Measurements from ENCODE around the gene PAX6.

PAX6 gene

DNA sequence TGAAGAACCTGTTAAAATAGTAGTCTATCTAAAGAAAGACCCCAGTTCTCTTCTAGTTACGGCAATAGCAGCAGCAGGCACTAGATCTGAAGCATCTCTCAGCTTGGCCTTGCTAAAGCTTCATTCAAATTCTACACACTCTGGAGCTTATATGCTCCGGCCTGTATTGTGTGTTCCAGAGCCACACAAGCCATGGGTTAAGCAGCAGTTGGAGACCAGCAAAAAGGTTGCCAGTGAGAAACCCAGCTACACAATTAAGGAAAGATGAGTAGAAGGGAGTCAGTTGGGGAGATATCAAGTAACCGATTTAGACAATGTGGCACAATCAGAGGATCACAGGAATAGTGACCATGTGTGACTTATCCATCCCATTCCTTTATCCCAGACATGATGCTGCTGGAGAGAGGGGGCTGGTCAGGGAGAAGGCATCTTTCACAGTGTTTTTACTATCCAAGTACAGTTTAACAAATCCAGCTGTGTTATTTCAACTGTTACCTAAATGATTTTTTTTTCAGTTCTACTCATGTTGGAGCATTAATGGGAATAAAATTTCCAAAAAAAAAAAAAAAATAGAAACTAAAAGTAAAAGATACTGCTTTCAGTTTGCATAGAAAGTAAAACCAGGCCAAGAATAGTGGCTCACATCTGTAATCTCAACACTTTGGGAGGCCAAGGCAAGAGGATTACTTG lies 41.0 kb downstream of the PAX6 start:
- TF ChIP-seq, protein P1, sequence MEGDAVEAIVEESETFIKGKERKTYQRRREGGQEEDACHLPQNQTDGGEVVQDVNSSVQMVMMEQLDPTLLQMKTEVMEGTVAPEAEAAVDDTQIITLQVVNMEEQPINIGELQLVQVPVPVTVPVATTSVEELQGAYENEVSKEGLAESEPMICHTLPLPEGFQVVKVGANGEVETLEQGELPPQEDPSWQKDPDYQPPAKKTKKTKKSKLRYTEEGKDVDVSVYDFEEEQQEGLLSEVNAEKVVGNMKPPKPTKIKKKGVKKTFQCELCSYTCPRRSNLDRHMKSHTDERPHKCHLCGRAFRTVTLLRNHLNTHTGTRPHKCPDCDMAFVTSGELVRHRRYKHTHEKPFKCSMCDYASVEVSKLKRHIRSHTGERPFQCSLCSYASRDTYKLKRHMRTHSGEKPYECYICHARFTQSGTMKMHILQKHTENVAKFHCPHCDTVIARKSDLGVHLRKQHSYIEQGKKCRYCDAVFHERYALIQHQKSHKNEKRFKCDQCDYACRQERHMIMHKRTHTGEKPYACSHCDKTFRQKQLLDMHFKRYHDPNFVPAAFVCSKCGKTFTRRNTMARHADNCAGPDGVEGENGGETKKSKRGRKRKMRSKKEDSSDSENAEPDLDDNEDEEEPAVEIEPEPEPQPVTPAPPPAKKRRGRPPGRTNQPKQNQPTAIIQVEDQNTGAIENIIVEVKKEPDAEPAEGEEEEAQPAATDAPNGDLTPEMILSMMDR (IDR thresholded peaks at IDR 0.05; ENCODE audit: low read depth, low read length, missing control alignments): no peak
- in situ Hi-C loops (cut with HindIII; ENCODE audit: low sequenced_read_pairs): no loop called here
- no peak overlapping the region for H3K4me3 ChIP-seq (ENCODE audit: low read depth, low read length)
- no peak for DNase-seq (ENCODE audit: low read depth)

DNA sequence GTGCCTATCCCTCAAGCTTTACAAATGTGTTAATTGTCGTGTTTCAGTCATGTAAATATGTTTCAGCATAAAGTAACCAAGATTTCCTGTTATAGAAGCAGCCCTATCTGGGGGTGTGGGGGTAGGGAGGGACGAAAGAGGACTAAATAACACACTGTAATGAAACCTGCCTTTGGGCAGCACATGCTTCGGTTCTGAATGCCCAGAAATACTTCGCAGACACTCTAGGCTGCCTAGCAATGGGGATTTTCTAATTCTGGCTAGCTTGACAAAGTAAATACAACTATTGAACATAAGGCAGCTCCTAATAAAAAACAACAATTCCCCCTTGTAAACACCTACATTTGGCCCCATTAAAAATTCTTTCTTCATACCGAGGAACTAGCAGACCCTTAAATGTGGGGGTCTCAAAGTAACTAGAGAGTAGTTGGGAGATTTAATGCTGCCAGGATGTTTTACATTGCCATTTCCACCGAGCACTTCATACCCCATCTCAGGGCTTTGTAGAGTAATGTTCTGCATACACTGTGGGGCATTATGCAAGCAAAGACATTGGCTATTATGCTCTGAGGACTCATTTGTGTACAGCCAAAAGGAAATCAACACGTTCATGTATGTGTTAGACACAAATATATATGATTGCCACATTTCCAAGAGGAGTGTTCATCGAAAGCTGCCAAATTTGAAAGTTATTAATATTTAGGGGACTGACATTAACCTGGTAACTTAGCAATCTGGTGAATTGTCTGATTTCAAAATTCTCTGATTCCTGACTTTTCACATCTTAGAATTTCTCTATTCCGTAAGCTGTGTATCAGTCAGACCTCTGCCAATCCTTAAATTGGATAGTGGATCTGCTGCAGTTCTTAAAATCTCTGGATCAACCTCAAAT lies 42.1 kb downstream of the PAX6 start:
- in situ Hi-C loops (cut with HindIII; ENCODE audit: low sequenced_read_pairs): no loop called here
- TF ChIP-seq, protein P1 (IDR thresholded peaks at IDR 0.05; ENCODE audit: low read depth, low read length, missing control alignments): no peak
- DNase-seq (ENCODE audit: low read depth): no peak
- H3K4me3 ChIP-seq (ENCODE audit: low read depth, low read length): no peak overlapping the region

DNA sequence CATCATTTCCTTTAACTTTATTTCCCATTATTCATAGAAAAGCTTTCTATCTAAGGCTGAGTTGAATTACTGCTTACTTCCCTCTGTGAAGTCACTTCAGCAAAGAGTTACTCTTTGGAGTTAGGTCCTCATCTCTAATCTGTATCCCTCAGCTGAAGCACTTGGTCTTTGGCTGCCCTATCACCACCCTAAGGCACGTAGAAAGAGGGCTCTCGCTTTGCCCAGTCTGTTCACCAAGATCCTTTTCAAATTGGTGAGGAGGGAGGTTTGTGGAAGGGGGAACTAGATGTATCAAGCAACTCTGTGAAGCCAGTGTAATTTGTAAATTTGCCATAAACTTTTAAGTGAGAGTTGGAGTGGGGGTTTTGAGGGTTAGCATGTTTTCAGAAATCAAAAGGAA lies 43.4 kb downstream of the PAX6 start:
- TF ChIP-seq, protein P1 (IDR thresholded peaks at IDR 0.05; ENCODE audit: low read depth, low read length, missing control alignments): no peak
- in situ Hi-C loops (cut with HindIII; ENCODE audit: low sequenced_read_pairs): no loop called here
- no peak for DNase-seq (ENCODE audit: low read depth)
- H3K4me3 ChIP-seq (ENCODE audit: low read depth, low read length): no peak overlapping the region

DNA sequence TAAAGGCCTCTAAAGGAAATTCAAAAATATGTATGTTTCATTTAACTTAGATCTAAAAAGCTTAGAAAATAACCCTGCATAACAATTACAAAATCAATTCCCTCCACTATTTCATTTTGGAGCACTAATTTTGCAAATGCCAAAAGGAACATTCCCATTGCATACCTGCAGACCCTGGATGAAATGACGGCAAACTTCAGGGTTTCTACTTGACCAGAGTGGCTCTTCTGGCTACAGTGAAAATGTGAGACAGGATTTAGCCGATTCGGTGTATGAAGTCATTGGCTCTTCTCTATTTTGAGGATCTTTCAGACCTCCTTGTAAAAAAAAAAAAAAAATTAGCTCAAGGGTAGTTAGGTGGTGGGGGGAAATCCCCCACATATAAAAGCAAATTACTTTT lies 44.1 kb downstream of the PAX6 start:
- in situ Hi-C loops (cut with HindIII; ENCODE audit: low sequenced_read_pairs): no loop called here
- no peak overlapping the region for H3K4me3 ChIP-seq (ENCODE audit: low read depth, low read length)
- no peak for DNase-seq (ENCODE audit: low read depth)
- TF ChIP-seq, protein P1 (IDR thresholded peaks at IDR 0.05; ENCODE audit: low read depth, low read length, missing control alignments): no peak

DNA sequence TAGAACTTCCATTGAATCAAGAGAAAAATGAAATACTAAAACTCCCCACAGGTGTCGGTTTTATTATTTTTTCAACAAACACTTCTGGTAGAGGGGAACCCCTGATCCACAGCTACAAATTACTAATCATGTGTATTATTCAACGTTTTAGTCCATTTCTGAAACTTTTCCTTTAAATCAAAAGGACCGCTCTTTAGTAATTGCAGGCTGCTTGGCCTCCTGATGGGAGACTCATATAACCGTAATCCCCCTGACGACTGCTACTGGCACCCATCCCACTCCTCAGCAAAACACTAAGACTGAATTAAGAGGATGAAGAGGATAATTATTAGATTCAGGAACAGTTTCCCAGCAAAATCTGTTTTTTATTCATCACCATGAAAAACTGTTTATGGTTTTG lies 46.4 kb downstream of the PAX6 start:
- DNase-seq (ENCODE audit: low read depth): no peak
- TF ChIP-seq, protein P1 (IDR thresholded peaks at IDR 0.05; ENCODE audit: low read depth, low read length, missing control alignments): no peak
- H3K4me3 ChIP-seq (ENCODE audit: low read depth, low read length): no peak overlapping the region
- in situ Hi-C loops (cut with HindIII; ENCODE audit: low sequenced_read_pairs): no loop called here

DNA sequence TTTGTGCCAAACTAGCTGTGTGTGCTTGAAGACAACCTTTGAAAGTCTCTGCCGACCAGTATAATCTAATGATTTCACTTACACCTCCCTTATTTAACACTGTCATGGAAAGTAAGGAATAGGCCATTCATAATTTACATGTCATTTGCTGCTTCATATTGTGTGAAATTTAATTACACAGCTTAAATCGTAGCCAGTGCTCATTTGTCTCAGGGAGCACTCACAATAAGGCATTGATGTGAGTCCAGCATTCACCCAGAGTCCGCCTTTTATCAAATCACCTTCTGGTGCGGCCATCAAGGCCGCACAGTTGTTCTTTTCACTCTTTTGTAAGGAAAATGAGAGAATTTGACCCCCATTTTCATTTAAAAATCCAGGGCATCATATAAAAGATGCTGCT lies 46.9 kb downstream of the PAX6 start:
- no peak for DNase-seq (ENCODE audit: low read depth)
- in situ Hi-C loops (cut with HindIII; ENCODE audit: low sequenced_read_pairs): no loop called here
- TF ChIP-seq, protein P1 (IDR thresholded peaks at IDR 0.05; ENCODE audit: low read depth, low read length, missing control alignments): no peak
- H3K4me3 ChIP-seq (ENCODE audit: low read depth, low read length): no peak overlapping the region

Data from astrocyte of the cerebellum (primary cell).